Activated naive CD8-positive, alpha-beta T cell treated with anti-CD3 and anti-CD28 coated beads, Interleukin-2, amount 50 U/mL, for 24 hours (primary cell): ENCODE results near the gene ZMIZ1.

Experiments used
- ATAC-seq: fragments of 150-1000 bp; cut with Tn5 transposase; one replicate; pipeline ENCODE4 v1.10.0; 2021
- DNase-seq: peaks from one replicate; pipeline ENCODE4 v3.0.0; 2021
- H3K27ac Mint-ChIP-seq: one replicate; pipeline ENCODE4 v1.8.0; 2021; ENCODE audit warnings: mild to moderate bottlenecking, mixed read lengths
- H3K27me3 Mint-ChIP-seq: one replicate; pipeline ENCODE4 v1.8.0; 2021; ENCODE audit warnings: mixed read lengths
- H3K36me3 Mint-ChIP-seq: one replicate; pipeline ENCODE4 v1.8.0; 2021; ENCODE audit warnings: low read depth, mixed read lengths
- H3K4me1 Mint-ChIP-seq: one replicate; pipeline ENCODE4 v1.8.0; 2021; ENCODE audit warnings: mixed read lengths
- H3K4me3 Mint-ChIP-seq: one replicate; pipeline ENCODE4 v1.8.0; 2021; ENCODE audit warnings: mild to moderate bottlenecking, moderate library complexity, mixed read lengths
- H3K9me3 Mint-ChIP-seq: one replicate; pipeline ENCODE4 v1.8.0; 2021; ENCODE audit warnings: mixed read lengths

Gene ZMIZ1

GRCh38 chr10:79215531-79215930, 146.8 kb downstream of the ZMIZ1 start:
- Mint-ChIP-seq H3K4me3 (no peak overlapping the region), H3K4me1 (no peaks in the 10 kb centered on the region), H3K27ac (no peak overlapping the region), H3K9me3 (no peaks in the 10 kb centered on the region), H3K36me3 (peaks cover 3% of the 10 kb centered on the region), H3K27me3 (no peaks in the 10 kb centered on the region)
- no peak for DNase-seq
- no peak for ATAC-seq

DNA sequence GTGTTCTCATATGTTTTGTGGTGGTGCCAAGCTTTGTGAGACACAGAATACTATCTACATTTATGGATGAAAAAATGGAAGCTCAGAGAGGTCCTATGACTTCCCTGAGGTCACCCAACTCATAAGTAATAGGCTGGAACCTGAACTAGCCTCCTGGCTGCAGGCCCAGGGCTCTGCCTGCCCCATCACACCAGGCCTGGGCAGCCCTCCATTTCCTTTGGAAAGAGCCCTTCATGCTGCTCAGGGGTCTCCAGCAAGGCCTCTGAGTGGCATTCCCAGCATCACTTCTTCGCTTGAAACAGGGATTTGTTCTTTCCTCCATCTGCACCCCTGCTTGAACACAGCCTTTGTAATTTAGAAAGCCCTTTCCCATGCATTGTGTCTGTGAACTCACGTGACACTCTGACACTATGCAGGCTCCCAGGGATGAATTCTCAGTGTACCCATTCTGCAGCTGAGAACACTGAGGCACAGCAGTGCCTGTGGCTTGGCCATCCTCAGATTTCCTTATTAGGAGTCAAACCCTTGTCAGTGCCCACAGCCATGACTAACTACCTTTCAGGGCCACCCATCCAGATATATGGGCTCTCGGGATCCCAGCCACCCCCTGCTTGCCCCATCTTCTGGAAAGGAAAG, 150.7 kb downstream of the ZMIZ1 start:
- Mint-ChIP-seq H3K4me3 (no peak overlapping the region), H3K36me3 (peaks cover 3% of the 10 kb centered on the region)
- DNase-seq: no peak

GRCh38 chr10:79220307-79220706, 151.5 kb downstream of the ZMIZ1 start:
- ATAC-seq (no peak), DNase-seq (no peak)
- H3K9me3 Mint-ChIP-seq: no peaks in the 10 kb centered on the region
- H3K4me1 Mint-ChIP-seq: no peaks in the 10 kb centered on the region
- no peak overlapping the region for H3K27ac Mint-ChIP-seq
- no peaks in the 10 kb centered on the region for H3K27me3 Mint-ChIP-seq
- H3K4me3 Mint-ChIP-seq: no peak overlapping the region
- H3K36me3 Mint-ChIP-seq: peaks cover 3% of the 10 kb centered on the region

More for the DNA sequence above, 150.7 kb downstream of the ZMIZ1 start:
- Mint-ChIP-seq H3K27me3 (no peaks in the 10 kb centered on the region), H3K4me1 (no peaks in the 10 kb centered on the region), H3K27ac (no peak overlapping the region), H3K9me3 (no peaks in the 10 kb centered on the region)
- ATAC-seq: no peak

- Mint-ChIP-seq H3K27ac (no peak overlapping the region), H3K27me3 (no peaks in the 10 kb centered on the region), H3K9me3 (no peaks in the 10 kb centered on the region), H3K4me3 (no peak overlapping the region), H3K36me3 (peaks cover 3% of the 10 kb centered on the region), H3K4me1 (no peaks in the 10 kb centered on the region)
- ATAC-seq (no peak), DNase-seq (no peak)
These were observed 152.6 kb downstream of the ZMIZ1 start for GRCh38 chr10:79221110-79222051.

DNA sequence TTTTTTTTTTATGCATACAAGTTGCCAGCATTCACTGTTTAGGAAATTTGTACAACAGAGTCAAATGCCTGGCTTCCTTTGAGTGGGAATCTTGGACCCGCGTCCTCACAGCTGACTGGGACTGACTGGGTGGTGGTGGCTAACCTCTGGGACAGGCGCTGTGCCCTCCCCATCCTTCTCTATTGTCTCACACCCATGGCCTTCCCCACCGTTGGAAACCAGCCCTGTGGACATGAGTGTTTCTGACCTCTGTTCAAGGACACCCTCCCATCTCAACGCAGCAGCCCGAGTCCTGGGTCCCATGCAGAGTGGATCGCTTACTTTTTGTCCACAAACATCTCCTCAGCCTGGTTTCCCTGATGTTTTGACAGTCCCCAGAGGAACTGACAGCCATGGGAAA, 153.4 kb downstream of the ZMIZ1 start:
- Mint-ChIP-seq H3K27me3 (no peaks in the 10 kb centered on the region), H3K4me1 (no peaks in the 10 kb centered on the region), H3K36me3 (peaks cover 2% of the 10 kb centered on the region), H3K4me3 (no peak overlapping the region), H3K27ac (no peak overlapping the region), H3K9me3 (no peaks in the 10 kb centered on the region)
- no peak for DNase-seq
- no peak for ATAC-seq

DNA sequence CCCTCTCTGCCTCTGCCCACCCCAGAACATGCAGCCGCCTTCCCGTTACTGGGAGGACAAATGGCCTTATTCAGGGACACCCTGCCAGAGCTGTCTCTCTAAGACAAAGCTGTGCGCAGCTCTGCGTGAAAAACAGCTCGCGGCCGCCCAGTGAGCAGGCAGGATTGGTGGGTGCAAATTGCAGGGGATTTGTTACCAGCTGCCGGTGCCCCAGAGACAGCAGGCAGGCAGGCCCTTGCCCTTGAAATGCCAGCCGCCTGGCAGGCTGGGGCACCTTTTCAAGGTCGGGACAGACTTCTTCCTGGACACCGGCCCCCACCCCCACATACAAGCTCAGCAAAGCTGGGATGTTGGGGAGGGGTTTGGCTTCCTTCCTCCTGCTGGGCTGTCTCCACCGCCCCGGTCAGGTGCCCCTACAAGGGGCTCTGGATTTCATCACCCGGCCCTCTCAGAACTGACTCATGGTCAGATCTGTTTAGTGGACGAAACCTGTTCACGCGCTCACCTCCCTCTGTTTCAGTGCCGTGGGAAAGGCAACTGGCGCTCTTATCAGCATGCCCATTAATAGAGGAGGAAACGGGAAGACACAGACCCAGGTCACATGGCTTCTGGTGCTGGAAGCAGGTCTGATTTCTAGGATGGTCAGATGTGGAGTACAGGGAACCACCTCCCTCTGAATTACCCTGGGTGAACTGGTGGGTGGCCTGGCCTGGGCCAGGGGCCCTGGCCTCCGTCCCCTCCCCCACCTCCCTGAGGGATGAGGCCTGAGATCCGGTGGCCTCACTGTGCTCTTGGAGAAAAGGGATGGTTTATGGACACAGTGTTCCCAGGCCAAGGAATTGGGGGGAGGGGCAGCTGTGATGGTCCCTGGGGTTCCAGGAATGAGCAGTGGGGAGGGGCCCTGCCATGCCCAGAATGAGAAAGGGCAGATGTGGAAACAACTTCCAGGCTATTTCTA, 154.6 kb downstream of the ZMIZ1 start:
- H3K27ac Mint-ChIP-seq: no peak overlapping the region
- DNase-seq (no peak), ATAC-seq (no peak)
- no peaks in the 10 kb centered on the region for H3K9me3 Mint-ChIP-seq
- H3K4me1 Mint-ChIP-seq: no peaks in the 10 kb centered on the region
- H3K4me3 Mint-ChIP-seq: no peak overlapping the region
- no peaks in the 10 kb centered on the region for H3K27me3 Mint-ChIP-seq
- H3K36me3 Mint-ChIP-seq: no peaks in the 10 kb centered on the region

DNA sequence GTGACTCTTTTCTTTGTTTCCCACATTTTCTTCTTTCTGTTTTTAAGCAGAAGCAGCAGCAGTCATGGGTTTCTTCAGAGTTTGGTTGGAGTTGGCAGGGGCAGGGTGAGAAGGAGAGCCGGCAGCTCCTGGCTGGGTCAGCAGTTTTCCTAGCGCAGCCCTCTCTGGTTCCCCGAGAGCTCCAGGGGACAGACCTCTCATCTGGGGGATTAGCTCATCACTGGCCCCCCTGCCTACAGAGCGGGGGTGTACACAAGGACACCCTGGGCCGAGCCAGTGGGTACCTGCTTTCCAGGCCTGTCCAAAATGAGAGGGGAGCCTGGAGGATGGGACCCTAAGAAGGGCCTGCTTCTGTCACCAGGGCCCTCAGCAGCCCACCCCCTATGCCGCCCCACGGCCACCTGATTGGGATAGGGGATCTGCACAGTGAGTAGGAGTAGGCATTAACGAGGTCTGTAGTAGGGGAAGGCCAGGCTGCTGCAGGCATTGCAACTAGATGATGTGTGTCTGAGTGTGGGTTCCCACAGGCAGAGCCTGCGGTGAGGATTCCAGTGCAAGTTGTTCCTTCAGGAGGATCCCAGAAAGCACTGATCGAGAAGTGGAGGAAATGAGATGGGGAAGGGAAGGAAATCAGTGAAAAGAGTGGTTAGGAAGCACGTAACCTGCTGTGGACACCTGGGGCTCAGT, 155.6 kb downstream of the ZMIZ1 start:
- Mint-ChIP-seq H3K4me3 (no peak overlapping the region), H3K9me3 (no peaks in the 10 kb centered on the region), H3K27me3 (no peaks in the 10 kb centered on the region), H3K4me1 (no peaks in the 10 kb centered on the region), H3K27ac (no peak overlapping the region), H3K36me3 (no peaks in the 10 kb centered on the region)
- DNase-seq (no peak), ATAC-seq (no peak)

GRCh38 chr10:79224992-79225391, 156.2 kb downstream of the ZMIZ1 start:
- H3K9me3 Mint-ChIP-seq: no peaks in the 10 kb centered on the region
- no peaks in the 10 kb centered on the region for H3K27me3 Mint-ChIP-seq
- DNase-seq (no peak), ATAC-seq (no peak)
- H3K27ac Mint-ChIP-seq: no peak overlapping the region
- no peaks in the 10 kb centered on the region for H3K4me1 Mint-ChIP-seq
- no peak overlapping the region for H3K4me3 Mint-ChIP-seq
- no peaks in the 10 kb centered on the region for H3K36me3 Mint-ChIP-seq

- H3K4me3 Mint-ChIP-seq: no peak overlapping the region
- no peak for DNase-seq
- ATAC-seq: no peak
- H3K27ac Mint-ChIP-seq: no peak overlapping the region
- H3K9me3 Mint-ChIP-seq: no peaks in the 10 kb centered on the region
- H3K36me3 Mint-ChIP-seq: no peaks in the 10 kb centered on the region
- no peaks in the 10 kb centered on the region for H3K27me3 Mint-ChIP-seq
- no peaks in the 10 kb centered on the region for H3K4me1 Mint-ChIP-seq
These were observed 157.9 kb downstream of the ZMIZ1 start for GRCh38 chr10:79226391-79227245.

DNA sequence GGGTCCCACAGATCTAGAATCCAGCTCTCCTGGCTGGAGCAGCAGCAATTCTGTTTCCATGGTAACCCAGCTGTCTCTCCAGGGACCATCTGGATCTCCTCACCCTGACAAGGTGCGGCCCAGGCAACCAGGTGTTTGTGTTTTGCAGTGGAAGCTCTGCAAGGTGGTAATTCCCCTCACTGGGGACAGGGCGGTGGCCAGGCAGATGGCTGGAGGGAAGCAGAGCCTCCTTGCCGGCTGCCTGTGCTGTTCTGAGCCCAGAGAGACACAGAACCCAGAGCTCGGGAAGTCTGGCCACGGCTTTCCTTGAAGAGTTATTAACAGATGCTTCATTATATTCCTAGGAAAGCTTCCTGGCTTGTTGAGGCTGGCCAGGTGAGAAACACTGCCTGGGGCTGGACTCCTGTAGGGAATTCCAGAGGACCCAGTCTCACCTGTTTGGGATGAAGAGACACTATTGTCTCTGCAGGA, 160.3 kb downstream of the ZMIZ1 start:
- Mint-ChIP-seq H3K27me3 (no peaks in the 10 kb centered on the region), H3K9me3 (no peaks in the 10 kb centered on the region), H3K4me1 (no peaks in the 10 kb centered on the region), H3K4me3 (no peak overlapping the region), H3K36me3 (peaks cover 2% of the 10 kb centered on the region), H3K27ac (no peak overlapping the region)
- ATAC-seq (no peak), DNase-seq (no peak)

DNA sequence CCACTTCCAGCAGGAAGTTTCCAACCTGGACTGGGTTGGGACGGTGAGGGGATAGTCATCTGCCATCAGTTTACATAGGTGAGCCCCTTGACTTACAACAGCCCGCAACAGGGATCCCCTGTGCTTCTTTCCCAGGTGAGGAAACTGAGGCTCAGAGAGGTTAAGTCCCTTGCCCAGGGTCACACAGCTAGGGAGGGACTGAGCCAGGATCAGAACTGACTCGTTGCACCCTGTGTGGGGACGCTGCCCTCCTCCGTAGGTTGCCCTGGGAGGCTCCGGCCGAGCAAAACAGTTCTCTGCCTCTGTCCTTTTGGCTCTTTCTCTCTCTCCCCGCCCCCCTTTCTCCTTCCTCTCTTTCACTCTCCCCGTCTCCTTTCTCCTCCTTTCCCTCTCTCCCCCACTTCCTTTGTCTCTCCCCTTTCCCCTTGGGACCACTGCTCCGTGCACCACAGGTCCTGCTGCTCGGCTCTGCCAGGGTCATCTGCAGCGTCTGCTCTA, 161.1 kb downstream of the ZMIZ1 start:
- Mint-ChIP-seq H3K27ac (no peak overlapping the region), H3K4me3 (no peak overlapping the region), H3K27me3 (no peaks in the 10 kb centered on the region), H3K9me3 (no peaks in the 10 kb centered on the region), H3K36me3 (peaks cover 2% of the 10 kb centered on the region), H3K4me1 (no peaks in the 10 kb centered on the region)
- DNase-seq (no peak), ATAC-seq (no peak)

DNA sequence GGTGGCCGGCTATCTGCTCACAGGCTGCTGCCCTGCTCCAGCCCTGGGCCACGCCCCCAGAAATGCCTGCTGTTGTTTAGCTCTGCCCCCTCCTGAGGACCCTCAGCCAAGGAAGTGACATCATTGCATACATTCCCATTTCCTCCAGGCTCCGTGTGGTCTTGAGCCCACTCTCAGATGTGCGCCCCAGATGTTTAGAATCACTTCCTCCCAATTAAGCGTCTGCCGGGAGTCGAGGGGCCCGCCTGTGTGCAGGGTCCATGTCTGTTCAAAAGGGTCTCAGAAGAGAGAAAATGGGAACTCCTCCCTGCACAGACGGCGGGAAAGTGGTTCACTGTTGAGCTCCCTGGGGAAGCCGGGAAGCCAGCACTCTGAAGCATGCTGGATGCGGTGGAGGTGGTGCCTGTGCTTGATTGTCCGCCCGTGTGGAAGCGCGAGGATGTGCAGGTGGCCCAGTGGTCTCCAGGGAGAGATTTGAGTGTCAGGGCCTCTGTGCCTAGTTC, 161.6 kb downstream of the ZMIZ1 start:
- H3K36me3 Mint-ChIP-seq: peaks cover 2% of the 10 kb centered on the region
- ATAC-seq (no peak), DNase-seq (no peak)
- H3K27me3 Mint-ChIP-seq: no peaks in the 10 kb centered on the region
- no peak overlapping the region for H3K4me3 Mint-ChIP-seq
- no peak overlapping the region for H3K27ac Mint-ChIP-seq
- H3K9me3 Mint-ChIP-seq: no peaks in the 10 kb centered on the region
- no peaks in the 10 kb centered on the region for H3K4me1 Mint-ChIP-seq

DNA sequence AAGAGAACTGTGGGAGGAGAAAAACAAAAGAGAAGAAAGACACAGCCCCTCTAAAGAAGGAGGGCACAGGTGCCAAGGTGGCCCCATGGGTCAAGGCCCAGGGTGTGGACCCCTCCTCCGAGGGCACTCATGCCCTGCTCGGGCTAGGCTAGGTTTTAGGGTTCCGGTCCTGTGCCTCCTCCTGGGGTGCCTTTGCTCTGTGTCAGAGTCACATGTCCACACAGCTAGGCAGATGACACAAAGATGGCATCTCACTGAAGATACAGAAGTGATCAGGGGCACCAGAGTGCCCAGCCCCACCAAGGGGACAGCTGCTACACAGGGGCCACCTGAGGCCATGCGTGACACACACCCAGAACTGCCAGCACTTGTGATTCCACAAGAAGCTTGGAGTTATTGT, 162.1 kb downstream of the ZMIZ1 start:
- Mint-ChIP-seq H3K27ac (no peak overlapping the region), H3K4me1 (no peaks in the 10 kb centered on the region), H3K4me3 (no peak overlapping the region), H3K9me3 (no peaks in the 10 kb centered on the region), H3K36me3 (peaks cover 2% of the 10 kb centered on the region), H3K27me3 (no peaks in the 10 kb centered on the region)
- ATAC-seq (no peak), DNase-seq (no peak)
